GM19324 (cell line): Measurements from ENCODE around the gene LCOR.

Experiments
- ATAC-seq: cut with Tn5 transposase; IDR thresholded peaks from one replicate; pipeline ENCODE4 v1.9.1; 2021; ENCODE audit warnings: mild to moderate bottlenecking, moderate library complexity; ENCODE audit not compliant: unreplicated experiment, low FRiP score

LCOR gene

DNA sequence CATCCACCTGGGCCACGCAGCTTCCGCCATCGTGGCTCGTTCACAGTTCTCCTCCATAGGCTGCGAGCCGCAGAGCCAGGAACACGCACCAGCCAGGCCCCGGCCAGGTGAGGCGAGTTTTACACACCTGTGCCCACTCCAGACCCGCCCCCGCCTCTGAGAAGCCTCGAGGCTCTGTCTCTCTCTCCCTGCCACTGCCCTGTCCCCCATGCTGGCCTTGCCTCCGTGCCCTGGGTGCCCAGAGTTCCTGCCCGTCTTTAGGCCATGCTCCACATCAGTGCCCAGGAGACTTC is 211.4 kb downstream of the LCOR start:
- no peak for ATAC-seq
